ENCODE results near the gene SELENOO.

GRCh38 chr22:50203288-50203687, 2.5 kb downstream of the SELENOO start:
- TF ChIP-seq MAX (IDR thresholded peaks at IDR 0.05; ENCODE audit: low read depth, low read length): no peak
- no peak for TF ChIP-seq CTCF (IDR thresholded peaks at IDR 0.05; ENCODE audit: low read depth, low read length)
- TF ChIP-seq POLR2A (IDR thresholded peaks at IDR 0.05; ENCODE audit: extremely low read depth, insufficient read length): no peak
